Stimulated activated CD8-positive, alpha-beta memory T cell treated with anti-CD3 and anti-CD28 coated beads, Interleukin-12 subunit alpha, Interleukin-12 subunit beta, amount 100 ng/mL, for 4 hours (primary cell): ENCODE data around the gene PNPLA6.

Experiments
- DNase-seq: peaks from one replicate; pipeline ENCODE4 v3.0.0-alpha.2; 2020; ENCODE audit warnings: low read depth

PNPLA6 gene

DNA sequence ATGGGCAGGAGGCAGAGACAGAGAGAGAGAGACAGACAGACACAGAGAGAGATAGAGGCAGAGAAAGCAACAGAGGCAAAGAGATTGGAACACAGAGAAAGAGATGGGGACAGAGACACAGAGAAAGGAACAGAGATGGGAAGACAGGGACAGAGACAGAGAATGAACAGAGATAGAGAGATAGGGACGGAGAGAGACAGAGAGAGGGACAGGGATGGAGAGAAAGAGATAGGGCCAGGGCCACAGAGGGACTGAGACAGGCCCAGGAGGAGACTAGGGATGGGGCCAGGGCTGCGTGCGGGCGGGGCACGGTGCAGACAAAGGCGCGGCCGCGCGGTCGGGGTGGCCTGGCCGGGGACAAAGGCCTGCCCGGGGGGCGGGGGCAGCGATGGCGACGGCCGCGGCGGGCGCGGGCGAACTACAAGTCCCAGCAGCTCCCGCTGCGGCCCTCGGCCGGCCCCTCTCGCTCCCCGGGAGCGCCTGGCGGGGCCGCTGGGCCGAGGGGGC is 19.8 kb upstream of the PNPLA6 start, which contains the start of gene ZNF358:
Gene ZNF358 (plus strand): TSS at position 459 of the 507 bp plus-strand sequence. CDS start 3,140 bp downstream, outside the sequence.
- no peak for DNase-seq

DNA sequence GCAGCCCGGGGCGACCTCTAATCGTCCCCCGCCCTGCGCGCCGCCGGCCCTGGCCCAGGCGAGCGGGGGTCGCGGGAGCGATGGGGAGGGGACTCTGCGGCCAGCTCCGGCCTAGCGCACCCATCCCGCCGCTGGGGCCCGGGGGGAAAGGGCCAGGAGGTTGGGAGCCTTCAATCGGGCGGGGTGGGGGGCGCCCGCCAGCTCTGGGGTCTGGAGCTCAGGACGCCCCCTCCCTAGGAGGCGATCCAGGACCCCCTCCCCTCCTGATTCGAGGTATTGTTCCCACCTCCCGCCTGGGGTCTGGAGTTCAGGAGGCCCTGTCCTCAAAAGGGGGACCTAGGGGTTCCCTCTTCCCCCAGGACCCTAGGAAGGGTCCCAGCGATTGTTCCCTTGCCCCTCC is 19.2 kb upstream of the PNPLA6 start:
- no peak for DNase-seq

DNA sequence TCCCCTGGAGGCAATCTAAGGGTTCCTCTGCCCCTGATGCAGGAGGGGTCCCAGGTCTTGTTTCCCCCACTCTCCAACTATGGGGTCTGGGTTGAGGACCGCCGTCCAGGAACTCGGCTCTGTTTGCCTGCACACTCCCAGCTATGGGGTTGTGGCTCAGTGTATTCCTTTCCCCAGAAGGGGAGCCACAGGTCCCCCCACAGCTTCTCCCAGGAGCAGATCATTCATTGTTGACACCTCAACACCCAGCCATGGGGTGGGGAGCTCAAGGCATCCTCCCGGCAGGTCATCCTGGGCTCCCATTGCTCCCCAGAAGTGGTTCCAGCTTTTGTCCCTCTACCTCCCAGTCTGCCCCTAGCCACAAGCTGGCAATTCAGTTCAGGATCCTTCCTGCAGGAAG is 18.6 kb upstream of the PNPLA6 start:
- DNase-seq = no peak

DNA sequence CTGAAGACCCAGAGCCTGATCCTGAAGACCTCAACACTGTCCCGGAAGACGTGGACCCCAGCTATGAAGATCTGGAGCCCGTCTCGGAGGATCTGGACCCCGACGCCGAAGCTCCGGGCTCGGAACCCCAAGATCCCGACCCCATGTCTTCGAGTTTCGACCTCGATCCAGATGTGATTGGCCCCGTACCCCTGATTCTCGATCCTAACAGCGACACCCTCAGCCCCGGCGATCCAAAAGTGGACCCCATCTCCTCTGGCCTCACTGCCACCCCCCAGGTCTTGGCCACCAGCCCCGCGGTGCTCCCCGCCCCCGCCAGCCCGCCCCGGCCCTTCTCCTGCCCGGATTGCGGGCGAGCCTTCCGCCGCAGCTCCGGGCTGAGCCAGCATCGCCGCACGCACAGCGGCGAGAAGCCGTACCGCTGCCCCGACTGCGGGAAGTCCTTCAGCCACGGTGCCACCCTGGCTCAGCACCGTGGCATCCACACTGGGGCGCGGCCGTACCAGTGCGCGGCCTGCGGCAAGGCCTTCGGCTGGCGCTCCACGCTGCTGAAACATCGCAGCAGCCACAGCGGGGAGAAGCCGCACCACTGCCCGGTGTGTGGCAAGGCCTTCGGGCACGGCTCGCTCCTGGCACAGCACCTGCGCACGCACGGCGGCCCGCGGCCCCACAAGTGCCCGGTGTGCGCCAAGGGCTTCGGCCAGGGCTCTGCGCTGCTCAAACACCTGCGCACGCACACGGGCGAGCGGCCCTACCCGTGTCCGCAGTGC is 16.0 kb upstream of the PNPLA6 start:
- no peak for DNase-seq

DNA sequence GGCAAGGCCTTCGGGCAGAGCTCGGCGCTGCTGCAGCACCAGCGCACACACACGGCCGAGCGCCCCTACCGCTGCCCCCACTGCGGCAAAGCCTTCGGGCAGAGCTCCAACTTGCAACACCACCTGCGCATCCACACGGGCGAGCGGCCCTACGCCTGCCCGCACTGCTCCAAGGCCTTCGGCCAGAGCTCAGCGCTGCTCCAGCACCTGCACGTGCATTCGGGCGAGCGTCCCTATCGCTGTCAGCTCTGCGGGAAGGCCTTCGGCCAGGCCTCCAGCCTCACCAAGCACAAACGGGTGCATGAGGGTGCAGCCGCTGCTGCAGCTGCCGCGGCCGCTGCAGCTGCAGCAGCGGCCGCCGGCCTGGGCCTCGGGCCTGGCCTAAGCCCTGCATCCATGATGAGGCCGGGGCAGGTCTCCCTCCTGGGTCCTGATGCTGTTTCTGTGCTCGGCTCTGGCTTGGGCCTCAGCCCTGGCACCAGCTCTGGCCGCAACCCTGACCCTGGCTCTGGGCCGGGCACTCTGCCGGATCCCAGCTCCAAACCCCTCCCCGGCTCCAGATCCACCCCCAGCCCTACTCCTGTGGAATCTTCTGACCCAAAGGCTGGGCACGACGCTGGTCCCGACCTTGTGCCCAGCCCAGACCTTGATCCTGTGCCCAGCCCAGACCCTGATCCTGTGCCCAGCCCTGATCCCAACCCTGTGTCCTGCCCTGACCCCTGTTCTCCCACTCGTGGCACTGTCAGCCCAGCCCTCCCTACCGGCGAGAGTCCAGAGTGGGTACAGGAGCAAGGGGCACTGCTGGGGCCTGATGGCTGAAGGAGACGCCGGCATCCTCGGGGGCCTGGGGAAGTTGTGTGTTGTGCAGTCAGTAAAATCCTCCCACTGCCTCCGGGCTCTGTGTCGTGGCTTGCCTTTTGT is 15.1 kb upstream of the PNPLA6 start:
- no peak for DNase-seq

DNA sequence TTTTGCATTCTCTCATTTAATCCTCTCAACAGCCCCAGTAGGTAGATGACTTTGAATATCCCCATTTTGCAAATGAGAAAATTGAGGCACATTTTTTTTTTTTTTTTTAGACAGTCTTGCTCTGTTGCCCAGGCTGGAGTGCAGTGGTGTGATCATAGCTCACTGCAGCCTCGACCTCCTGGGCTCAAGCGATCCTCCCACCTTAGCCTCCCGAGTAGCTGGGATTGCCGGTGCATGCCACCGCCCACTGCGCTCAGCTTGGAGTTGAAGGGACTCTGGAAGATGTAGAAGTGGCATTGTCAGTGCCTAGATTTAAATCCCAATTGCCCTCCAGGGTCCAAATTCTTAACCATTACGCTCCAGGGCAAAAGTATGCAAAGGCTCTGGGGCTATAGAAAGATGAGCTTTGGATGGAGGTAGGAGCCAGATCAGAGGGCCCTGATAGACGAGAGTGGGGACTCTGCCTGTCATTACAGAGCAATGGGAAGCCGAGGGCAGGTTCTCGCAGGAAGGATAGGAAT is 13.9 kb upstream of the PNPLA6 start:
- DNase-seq = no peak

DNA sequence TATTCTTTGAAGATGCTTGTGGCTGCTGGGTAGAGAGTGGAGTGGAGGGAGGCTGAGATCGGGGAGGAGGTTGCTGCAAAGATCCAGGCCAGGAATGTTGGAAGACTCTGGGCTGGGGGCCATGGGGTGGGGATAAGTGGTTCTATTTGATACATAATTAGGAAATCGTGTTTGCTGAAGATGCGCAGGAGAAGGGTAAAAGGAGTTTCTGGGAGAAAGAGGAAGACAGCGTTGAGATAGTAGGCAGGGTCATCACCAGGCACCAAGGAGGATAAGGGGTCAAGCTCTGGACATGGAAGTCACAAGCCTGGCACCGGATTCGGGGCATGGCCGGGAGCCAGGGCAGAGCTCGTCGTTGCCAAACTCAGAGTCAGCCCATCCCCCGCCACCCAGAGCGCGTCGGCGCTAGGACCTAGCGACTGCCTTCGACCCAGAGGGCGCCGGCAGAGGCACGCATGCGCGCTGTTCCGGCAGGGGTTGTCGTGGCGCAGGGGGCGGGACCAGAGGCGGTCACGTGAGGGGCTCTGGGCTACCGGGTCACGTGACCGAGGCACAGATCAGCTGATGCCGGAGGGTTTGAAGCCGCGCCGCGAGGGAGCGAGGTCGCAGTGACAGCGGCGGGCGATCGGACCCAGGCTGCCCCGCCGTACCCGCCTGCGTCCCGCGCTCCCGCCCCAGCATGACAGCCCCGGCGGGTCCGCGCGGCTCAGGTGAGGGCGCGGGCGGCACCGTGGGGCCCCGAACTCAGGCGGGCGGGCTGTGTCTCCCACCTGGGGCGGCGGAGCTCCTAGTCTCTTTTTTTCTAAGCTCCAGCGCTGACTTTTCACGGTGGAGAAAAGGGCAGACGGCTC is 13.2 kb upstream of the PNPLA6 start, which contains the start of gene MCOLN1:
Gene MCOLN1 (plus strand): TSS at position 553 of the 851 bp plus-strand sequence. CDS start 127 bp downstream, at position 680.
- DNase-seq = peak; percentile 99

DNA sequence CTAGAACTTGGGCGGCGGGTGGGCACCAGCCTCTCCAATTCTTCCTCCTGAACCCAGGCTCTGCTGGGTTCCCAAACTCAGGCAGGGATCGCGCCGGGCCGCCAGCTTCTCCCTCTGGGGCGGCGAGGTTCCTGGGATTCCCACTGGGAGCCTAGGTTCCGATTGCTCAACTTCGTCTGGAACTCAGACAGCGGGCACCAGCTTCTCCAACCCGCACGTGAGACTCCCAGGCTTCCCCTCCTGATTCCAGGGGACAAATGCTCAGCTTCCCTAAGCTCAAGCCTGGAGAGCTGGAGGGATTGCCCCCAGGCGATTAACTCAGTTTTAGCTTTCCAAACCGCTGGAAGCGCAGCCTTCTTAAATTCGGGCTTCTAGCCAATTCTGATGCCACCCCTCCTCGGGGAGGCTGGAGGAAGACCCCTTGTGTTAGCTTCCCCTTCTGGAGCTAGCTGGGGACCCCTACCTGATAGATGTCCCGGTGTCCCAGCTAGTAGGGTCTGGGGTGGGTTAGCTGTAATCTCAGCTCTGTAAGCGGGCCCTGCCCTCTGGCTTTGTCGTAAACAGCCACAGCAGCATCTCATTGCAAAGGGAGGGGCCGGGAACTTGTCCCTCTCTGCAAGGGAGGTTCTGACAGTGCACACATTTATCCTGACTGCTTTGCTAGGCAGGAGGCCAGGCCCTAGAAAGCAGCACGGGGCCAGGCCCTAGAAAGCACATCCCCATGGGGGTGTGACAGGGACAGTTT is 12.4 kb upstream of the PNPLA6 start:
- no peak for DNase-seq

DNA sequence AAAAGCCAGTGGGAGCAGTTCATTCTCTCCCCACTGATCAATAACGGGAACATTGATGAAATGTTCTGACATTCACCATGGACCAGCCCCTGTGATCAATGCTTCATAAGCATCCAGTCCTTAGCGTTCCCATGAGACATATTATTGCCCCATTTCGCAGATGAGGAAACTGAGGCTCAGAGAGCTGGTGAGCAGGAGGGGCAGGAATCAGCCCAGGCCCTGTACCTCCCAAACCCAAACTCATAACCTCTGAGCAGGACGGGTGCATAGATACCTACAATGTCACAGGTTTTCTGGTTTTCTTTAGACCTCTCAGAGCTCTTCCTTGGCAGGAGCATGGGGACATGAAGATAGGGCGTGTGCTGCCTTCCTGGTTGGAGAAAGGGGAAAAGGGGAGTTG is 11.0 kb upstream of the PNPLA6 start:
- DNase-seq = no peak

DNA sequence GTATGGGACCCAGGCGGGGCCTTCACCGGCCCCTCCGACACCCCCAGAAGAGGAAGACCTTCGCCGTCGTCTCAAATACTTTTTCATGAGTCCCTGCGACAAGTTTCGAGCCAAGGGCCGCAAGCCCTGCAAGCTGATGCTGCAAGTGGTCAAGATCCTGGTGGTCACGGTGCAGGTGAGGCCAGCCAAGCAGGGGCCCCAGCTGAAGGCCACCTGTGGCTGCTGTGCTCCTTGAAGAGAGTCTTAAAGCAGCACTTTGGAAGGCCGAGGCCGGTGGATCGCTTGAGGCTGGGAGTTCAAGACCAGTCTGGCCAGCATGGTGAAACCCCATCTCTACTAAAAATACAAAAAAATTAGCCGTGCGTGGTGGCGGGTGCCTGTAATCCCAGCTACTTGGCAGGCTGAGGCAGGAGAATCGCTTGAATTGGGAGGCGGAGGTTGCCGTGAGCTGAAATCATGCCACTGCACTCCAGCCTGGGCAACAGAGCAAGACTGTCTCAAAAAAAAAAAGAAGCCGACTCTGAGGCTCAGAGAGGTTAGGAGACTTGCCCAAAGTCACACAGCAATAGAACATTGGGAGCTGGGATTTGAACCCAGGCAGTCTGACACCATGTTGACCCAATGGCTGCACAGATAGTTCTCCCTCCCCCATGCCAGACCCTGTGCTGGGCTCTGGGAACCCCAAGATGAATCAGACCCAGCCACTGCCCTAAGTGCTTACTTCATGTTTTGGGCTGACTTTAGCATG is 10.4 kb upstream of the PNPLA6 start:
- DNase-seq = no peak

DNA sequence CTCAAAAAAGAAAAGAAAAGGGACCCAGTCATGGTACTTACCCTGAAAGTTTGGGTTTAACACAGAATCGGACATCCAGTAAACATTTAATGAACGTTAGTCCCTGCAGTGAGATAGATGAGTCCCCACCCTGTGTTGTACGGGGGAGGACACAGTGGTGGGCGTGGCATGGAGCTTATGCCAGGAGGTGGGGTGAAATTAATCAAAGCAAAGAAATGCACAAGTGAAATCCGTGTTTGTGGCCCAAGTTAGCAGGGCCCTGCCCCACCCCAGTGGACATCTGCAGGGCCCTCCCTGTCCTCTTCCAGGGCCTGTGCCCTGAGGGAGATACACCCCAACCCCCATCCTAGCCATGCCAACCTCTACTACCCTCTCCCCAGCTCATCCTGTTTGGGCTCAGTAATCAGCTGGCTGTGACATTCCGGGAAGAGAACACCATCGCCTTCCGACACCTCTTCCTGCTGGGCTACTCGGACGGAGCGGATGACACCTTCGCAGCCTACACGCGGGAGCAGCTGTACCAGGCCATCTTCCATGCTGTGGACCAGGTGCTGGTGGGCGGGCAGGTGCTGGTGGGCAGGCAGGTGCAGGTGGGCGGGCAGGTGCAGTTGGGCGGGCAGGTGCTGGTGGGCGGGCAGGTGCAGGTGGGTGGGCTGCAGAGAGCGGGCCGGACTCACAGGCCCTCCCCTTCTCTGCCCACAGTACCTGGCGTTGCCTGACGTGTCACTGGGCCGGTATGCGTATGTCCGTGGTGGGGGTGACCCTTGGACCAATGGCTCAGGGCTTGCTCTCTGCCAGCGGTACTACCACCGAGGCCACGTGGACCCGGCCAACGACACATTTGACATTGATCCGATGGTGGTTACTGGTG is 9.2 kb upstream of the PNPLA6 start:
- DNase-seq = no peak

DNA sequence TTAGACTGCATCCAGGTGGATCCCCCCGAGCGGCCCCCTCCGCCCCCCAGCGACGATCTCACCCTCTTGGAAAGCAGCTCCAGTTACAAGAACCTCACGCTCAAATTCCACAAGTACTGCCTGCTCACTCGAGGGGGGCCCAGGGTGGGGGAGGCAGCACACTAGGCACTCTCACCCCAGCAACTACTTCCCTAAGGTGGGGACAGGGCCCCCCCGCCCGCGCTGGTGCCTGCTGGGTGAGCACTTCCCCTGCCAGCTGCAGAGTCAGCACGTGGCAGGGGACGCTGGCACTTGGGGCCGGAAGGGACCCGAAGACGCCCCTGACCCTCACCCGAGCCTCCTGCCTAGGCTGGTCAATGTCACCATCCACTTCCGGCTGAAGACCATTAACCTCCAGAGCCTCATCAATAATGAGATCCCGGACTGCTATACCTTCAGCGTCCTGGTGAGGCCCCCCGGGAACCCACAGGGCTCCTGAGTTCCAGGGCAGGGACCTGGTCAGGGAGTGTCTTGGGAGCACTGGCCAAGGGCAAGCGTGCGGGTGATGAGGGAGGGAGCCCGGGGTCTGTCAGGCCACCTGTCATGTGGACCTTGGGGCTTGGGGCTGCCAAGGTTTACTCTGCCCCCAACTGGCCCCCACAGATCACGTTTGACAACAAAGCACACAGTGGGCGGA is 7.9 kb upstream of the PNPLA6 start:
- DNase-seq = no peak

DNA sequence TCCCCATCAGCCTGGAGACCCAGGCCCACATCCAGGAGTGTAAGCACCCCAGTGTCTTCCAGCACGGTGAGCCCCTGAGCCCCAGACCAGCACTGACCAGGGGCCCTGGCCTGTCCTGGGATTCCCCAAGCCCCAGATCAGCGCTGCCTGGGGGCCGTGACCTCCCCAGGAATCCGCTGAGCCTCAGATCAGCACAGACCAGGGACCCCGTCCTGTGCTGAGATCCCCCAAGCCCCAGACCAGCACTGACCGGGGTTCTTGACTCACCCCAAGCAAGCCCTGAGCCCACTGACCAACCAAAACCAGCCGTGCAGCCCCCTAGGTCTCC is 7.4 kb upstream of the PNPLA6 start:
- no peak for DNase-seq

DNA sequence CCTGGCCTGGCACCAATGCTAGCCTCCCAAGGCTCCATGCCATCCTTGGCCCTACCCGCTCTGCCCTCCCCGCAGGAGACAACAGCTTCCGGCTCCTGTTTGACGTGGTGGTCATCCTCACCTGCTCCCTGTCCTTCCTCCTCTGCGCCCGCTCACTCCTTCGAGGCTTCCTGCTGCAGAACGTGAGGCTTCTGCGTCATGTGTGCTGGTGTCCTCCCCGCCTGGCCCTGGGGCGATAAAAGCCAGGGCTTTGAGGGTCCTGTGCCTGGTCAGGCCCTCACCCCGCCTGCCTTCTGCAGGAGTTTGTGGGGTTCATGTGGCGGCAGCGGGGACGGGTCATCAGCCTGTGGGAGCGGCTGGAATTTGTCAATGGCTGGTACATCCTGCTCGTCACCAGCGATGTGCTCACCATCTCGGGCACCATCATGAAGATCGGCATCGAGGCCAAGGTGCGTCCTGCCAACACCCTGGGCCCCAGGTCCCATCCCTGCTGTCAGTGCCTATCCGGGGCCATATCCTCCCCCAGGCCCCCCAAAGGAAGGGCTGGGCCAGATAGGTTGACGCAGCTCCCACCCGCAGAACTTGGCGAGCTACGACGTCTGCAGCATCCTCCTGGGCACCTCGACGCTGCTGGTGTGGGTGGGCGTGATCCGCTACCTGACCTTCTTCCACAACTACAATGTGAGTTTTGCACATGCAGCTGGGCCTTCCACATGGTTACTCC is 6.8 kb upstream of the PNPLA6 start:
- no peak for DNase-seq

DNA sequence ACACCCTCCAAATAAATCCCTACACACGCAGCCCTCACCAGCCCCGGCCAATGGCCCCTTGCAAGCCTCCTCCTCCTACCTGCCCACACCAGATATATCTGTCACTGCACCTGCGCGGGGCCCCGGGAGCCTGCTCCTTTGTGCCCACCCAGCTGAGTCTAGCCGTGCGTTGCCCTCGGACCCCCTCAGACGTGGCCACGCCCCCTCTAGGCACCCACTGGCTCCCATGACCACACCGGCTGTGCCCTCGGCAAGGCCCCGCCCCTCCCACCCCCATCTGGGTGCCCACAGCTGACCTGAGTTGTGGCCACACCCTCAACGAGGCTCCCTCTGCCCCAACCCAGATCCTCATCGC is 6.3 kb upstream of the PNPLA6 start:
- no peak for DNase-seq

DNA sequence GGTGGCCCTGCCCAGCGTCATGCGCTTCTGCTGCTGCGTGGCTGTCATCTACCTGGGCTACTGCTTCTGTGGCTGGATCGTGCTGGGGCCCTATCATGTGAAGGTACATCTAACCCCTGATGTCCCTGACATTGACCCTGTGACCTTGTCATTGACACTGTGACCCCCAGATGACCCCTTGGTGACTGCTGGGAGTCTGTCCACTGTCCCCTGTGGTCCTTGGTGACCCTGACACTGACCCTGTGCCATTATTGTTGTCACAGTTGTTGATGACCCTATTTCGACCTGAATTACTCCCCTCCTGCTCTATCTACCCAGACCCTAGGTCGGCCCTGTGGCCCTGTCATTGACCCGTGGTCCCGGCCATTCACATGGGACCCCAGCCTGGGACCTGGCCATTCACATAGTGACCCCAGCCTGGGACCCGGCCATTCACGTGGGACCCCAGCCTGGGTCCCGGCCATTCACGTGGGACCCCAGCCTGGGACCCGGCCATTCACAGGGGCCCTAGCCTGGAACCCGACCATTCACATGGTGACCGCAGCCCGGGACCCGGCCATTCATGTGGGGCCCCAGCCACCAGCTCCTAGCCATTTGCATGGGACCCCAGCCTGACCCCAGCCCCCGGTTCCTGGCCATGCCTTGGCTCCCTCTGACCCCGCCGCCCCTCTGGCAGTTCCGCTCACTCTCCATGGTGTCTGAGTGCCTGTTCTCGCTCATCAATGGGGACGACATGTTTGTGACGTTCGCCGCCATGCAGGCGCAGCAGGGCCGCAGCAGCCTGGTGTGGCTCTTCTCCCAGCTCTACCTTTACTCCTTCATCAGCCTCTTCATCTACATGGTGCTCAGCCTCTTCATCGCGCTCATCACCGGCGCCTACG is 5.7 kb upstream of the PNPLA6 start:
- no peak for DNase-seq

DNA sequence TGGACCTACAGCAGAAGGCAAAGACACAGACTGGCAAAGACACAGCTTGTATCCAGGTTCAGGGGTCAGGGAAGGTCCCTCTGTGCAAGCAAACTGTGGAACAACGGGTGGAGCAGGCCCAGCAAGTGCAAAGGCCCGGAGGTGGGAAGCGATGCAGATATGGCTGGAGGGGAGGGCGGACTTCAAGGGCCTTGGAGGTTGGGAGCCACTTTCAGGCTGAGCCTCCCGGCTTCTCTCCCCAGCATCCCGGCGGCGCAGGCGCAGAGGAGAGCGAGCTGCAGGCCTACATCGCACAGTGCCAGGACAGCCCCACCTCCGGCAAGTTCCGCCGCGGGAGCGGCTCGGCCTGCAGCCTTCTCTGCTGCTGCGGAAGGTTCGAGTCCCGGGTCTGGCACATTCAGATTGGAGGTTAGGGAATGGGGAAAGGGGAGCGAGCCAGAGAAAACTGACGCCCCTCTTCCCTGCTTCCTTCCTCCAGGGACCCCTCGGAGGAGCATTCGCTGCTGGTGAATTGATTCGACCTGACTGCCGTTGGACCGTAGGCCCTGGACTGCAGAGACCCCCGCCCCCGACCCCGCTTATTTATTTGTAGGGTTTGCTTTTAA is 2.1 kb upstream of the PNPLA6 start:
- DNase-seq = no peak
